ENCODE results near the gene SLC13A3. TPM values are rescaled to one million over a fixed set of nuclear protein-coding genes. Genes with fewer than 3 reads are reported as not detected.

The SLC13A3 gene
- total RNA-seq, 1 donor from 2014 or later = 5.5 TPM

- no peak for FAIRE-seq
- TF ChIP-seq CTCF (IDR thresholded peaks at IDR 0.05; ENCODE audit: insufficient read depth, low read length, severe bottlenecking) = no peak
- Histone ChIP-seq H3K4me3 (ENCODE audit: low read depth, low read length) (no peak overlapping the region), H3K36me3 (ENCODE audit: control insufficient read depth, insufficient read depth, low read length) (no peaks in the 10 kb centered on the region), H3K27me3 (ENCODE audit: control insufficient read depth, insufficient read depth, low read length) (no peaks in the 10 kb centered on the region)
- no peak for DNase-seq (ENCODE audit: low read depth)
Measured at GRCh38 chr20:46665602-46666001, 14.3 kb upstream of the SLC13A3 start.

GRCh38 chr20:46663531-46663930, 12.3 kb upstream of the SLC13A3 start:
- no peak for TF ChIP-seq CTCF (IDR thresholded peaks at IDR 0.05; ENCODE audit: insufficient read depth, low read length, severe bottlenecking)
- DNase-seq (ENCODE audit: low read depth) (no peak), FAIRE-seq (no peak)
- no peaks in the 10 kb centered on the region for H3K36me3 ChIP-seq (ENCODE audit: control insufficient read depth, insufficient read depth, low read length)
- H3K4me3 ChIP-seq (ENCODE audit: low read depth, low read length) = no peak overlapping the region
- H3K27me3 ChIP-seq (ENCODE audit: control insufficient read depth, insufficient read depth, low read length) = no peaks in the 10 kb centered on the region

GRCh38 chr20:46661659-46662058, 10.4 kb upstream of the SLC13A3 start:
- no peak for FAIRE-seq
- Histone ChIP-seq H3K27me3 (ENCODE audit: control insufficient read depth, insufficient read depth, low read length) (no peaks in the 10 kb centered on the region), H3K36me3 (ENCODE audit: control insufficient read depth, insufficient read depth, low read length) (no peaks in the 10 kb centered on the region), H3K4me3 (ENCODE audit: low read depth, low read length) (no peak overlapping the region)
- no peak for TF ChIP-seq CTCF (IDR thresholded peaks at IDR 0.05; ENCODE audit: insufficient read depth, low read length, severe bottlenecking)
- DNase-seq (ENCODE audit: low read depth) = no peak

GRCh38 chr20:46660487-46660886, 9.2 kb upstream of the SLC13A3 start:
- DNase-seq (ENCODE audit: low read depth) = no peak
- no peak overlapping the region for H3K4me3 ChIP-seq (ENCODE audit: low read depth, low read length)
- FAIRE-seq = no peak
- no peaks in the 10 kb centered on the region for H3K27me3 ChIP-seq (ENCODE audit: control insufficient read depth, insufficient read depth, low read length)
- H3K36me3 ChIP-seq (ENCODE audit: control insufficient read depth, insufficient read depth, low read length) = no peaks in the 10 kb centered on the region
- no peak for TF ChIP-seq CTCF (IDR thresholded peaks at IDR 0.05; ENCODE audit: insufficient read depth, low read length, severe bottlenecking)

- no peak for DNase-seq (ENCODE audit: low read depth)
- FAIRE-seq = no peak
- TF ChIP-seq CTCF (IDR thresholded peaks at IDR 0.05; ENCODE audit: insufficient read depth, low read length, severe bottlenecking) = no peak
- H3K4me3 ChIP-seq (ENCODE audit: low read depth, low read length) = no peak overlapping the region
- H3K36me3 ChIP-seq (ENCODE audit: control insufficient read depth, insufficient read depth, low read length) = no peaks in the 10 kb centered on the region
- no peaks in the 10 kb centered on the region for H3K27me3 ChIP-seq (ENCODE audit: control insufficient read depth, insufficient read depth, low read length)
Measured at GRCh38 chr20:46657618-46658017, 6.4 kb upstream of the SLC13A3 start.

- FAIRE-seq (no peak), DNase-seq (ENCODE audit: low read depth) (no peak)
- H3K4me3 ChIP-seq (ENCODE audit: low read depth, low read length) = no peak overlapping the region
- no peaks in the 10 kb centered on the region for H3K27me3 ChIP-seq (ENCODE audit: control insufficient read depth, insufficient read depth, low read length)
- H3K36me3 ChIP-seq (ENCODE audit: control insufficient read depth, insufficient read depth, low read length) = no peaks in the 10 kb centered on the region
- TF ChIP-seq CTCF (IDR thresholded peaks at IDR 0.05; ENCODE audit: insufficient read depth, low read length, severe bottlenecking) = no peak
Measured at GRCh38 chr20:46657137-46657536, 5.9 kb upstream of the SLC13A3 start.

Measured in bronchial epithelial cell (primary cell).